Gastroesophageal sphincter (tissue), 3 donors: ENCODE results near the gene COL6A1.

ENCODE experiments used
- CTCF ChIP-seq, 4 experiments: fragments of 200-600 bp in 2 of 4; fragments of 450-650 bp in 2 of 4; sonication (generic) in 1 of 4; IDR thresholded peaks; one replicate each; pipeline ENCODE4 v1.5.1; 2017 to 2019; ENCODE audit warnings: antibody characterized with exemption in 4 of 4, mild to moderate bottlenecking in 2 of 4, moderate library complexity in 2 of 4
- POLR2A ChIP-seq, 2 donors: fragments of 450-650 bp; IDR thresholded peaks; one replicate each; pipeline ENCODE4 v1.6.1; 2017; ENCODE audit warnings: antibody characterized with exemption in 2 of 2, mild to moderate bottlenecking in 2 of 2, moderate library complexity in 1 of 2

GRCh38 chr21:45980697-45981096, 873 bp upstream of the COL6A1 start:
- no peak for TF ChIP-seq CTCF (IDR thresholded peaks at IDR 0.05)
- TF ChIP-seq POLR2A (IDR thresholded peaks at IDR 0.05) = no peak
